ENCODE measurements around the gene ACTN3. TPM values are rescaled to one million over a fixed set of nuclear protein-coding genes. Genes with fewer than 3 reads are reported as not detected.
A peak's percentile ranks its signal among the peaks of the same experiment; 100 is the strongest.

ACTN3 gene
- total and polyA plus RNA-seq, 7 donors = 2.9 to 531 (median 60.2) TPM

- intact Hi-C loops (cut with DNase I) = no loop called here
- 71 to 85% (median 76%) methylated on average over 24 of the region's 24 CpGs for WGBS, 3 donors
- no peaks in the 10 kb centered on the region for H3K9me3 ChIP-seq
- TF ChIP-seq CTCF (IDR thresholded peaks at IDR 0.05) = no peak
- peaks cover 4% of the 10 kb centered on the region for H3K4me1 ChIP-seq
- peaks cover 0 to 14% of the 10 kb centered on the region in 2 donors for H3K36me3 ChIP-seq (ENCODE audit: insufficient read depth in 1 of 2, low read depth in 1 of 2)
- DNase-seq = no peak
- H3K27me3 ChIP-seq (ENCODE audit: insufficient read depth in 3 of 3, low read length in 2 of 3) = no peaks in the 10 kb centered on the region
- no peak overlapping the region for H3K4me3 ChIP-seq
- no peak for ATAC-seq
- no peak overlapping the region for H3K27ac ChIP-seq
Observed at GRCh38 chr11:66557733-66558326, 11.1 kb downstream of the ACTN3 start.

- Histone ChIP-seq H3K9me3 (no peaks in the 10 kb centered on the region), H3K27me3 (ENCODE audit: insufficient read depth in 3 of 3, low read length in 2 of 3) (no peaks in the 10 kb centered on the region), H3K4me3 (peak overlapping the region; percentile 6), H3K27ac (no peak overlapping the region), H3K36me3 (ENCODE audit: insufficient read depth in 1 of 2, low read depth in 1 of 2) (peaks cover 0 to 28% of the 10 kb centered on the region in 2 donors), H3K4me1 (peaks cover 4% of the 10 kb centered on the region)
- intact Hi-C loops (cut with DNase I) = no loop called here
- WGBS, 3 donors = 15 to 26% (median 17%) methylated on average over 37 to 50 of the region's 50 CpGs
- ATAC-seq (peak; percentile 39 to 60 (median 51)), DNase-seq (peak; percentile 53 to 70)
- no peak for TF ChIP-seq CTCF (IDR thresholded peaks at IDR 0.05)
Observed at GRCh38 chr11:66559142-66559865, 12.6 kb downstream of the ACTN3 start.

GRCh38 chr11:66559866-66560676 is 13.4 kb downstream of the ACTN3 start:
- H3K27me3 ChIP-seq (ENCODE audit: insufficient read depth in 3 of 3, low read length in 2 of 3) = no peaks in the 10 kb centered on the region
- peak in 3 of 4 donors; percentile 8 to 16 (median 15) for ATAC-seq
- no peak overlapping the region for H3K27ac ChIP-seq
- no peaks in the 10 kb centered on the region for H3K9me3 ChIP-seq
- peaks cover 0 to 36% of the 10 kb centered on the region in 2 donors for H3K36me3 ChIP-seq (ENCODE audit: insufficient read depth in 1 of 2, low read depth in 1 of 2)
- H3K4me1 ChIP-seq = peaks cover 4% of the 10 kb centered on the region
- DNase-seq = no peak
- intact Hi-C loops (cut with DNase I) = no loop called here
- H3K4me3 ChIP-seq = no peak overlapping the region
- TF ChIP-seq CTCF (IDR thresholded peaks at IDR 0.05) = no peak
- WGBS, 3 donors = 73 to 75% (median 74%) methylated on average over 27 of the region's 27 CpGs

- intact Hi-C loops (cut with DNase I) = no loop called here
- 66 to 79% (median 67%) methylated on average over 14 of the region's 14 CpGs for WGBS, 3 donors
Observed at GRCh38 chr11:66561178-66561974, 14.7 kb downstream of the ACTN3 start.

More at GRCh38 chr11:66561178-66561974, 14.7 kb downstream of the ACTN3 start:
- DNase-seq (no peak), ATAC-seq (no peak)
- H3K27ac ChIP-seq = no peak overlapping the region
- H3K36me3 ChIP-seq (ENCODE audit: insufficient read depth in 1 of 2, low read depth in 1 of 2) = peaks cover 0 to 49% of the 10 kb centered on the region in 2 donors
- no peaks in the 10 kb centered on the region for H3K9me3 ChIP-seq
- H3K4me3 ChIP-seq = no peak overlapping the region
- H3K27me3 ChIP-seq (ENCODE audit: insufficient read depth in 3 of 3, low read length in 2 of 3) = no peaks in the 10 kb centered on the region
- TF ChIP-seq CTCF (IDR thresholded peaks at IDR 0.05) = no peak
- peaks cover 4% of the 10 kb centered on the region for H3K4me1 ChIP-seq
